OCI-LY1 (cell line): ENCODE measurements around the gene GAS2L3.

Source experiments
- EZH2 ChIP-seq: fragments of 200-600 bp; sonication (generic), shearing (Covaris generic); IDR thresholded peaks from 2 replicates; pipeline ENCODE4 v1.8.0; 2017; ENCODE audit warnings: borderline replicate concordance, mixed run types, mild to moderate bottlenecking, antibody characterized with exemption, low read length, moderate library complexity, mixed read lengths
- TF ChIP-seq, protein P1 (sequence below): fragments of 200-600 bp; sonication (generic), shearing (Covaris generic); IDR thresholded peaks from 2 replicates; pipeline ENCODE4 v1.5.1; 2017; ENCODE audit warnings: mild to moderate bottlenecking, antibody characterized with exemption, low read length, moderate library complexity, mixed read lengths

DNA sequence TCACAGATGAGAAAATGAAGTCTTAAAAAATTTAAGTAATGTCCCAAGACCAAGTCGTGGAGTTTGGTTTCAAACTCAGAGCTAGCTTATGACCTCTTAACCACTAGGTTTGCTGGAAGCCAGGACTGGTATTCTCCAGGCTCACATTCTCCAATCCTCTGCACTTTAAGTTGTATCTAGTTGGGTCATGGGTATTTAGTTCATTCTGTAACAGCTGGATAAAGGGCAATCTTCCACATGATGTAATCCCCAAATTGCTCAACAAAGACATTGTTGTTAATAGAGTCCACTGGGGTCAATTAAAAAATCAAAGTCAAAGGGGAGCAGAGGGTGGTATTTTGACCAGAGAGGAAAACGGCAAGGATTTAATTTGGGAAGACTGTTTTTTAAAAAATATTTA lies 17.8 kb upstream of the GAS2L3 start:
- TF ChIP-seq, protein P1, sequence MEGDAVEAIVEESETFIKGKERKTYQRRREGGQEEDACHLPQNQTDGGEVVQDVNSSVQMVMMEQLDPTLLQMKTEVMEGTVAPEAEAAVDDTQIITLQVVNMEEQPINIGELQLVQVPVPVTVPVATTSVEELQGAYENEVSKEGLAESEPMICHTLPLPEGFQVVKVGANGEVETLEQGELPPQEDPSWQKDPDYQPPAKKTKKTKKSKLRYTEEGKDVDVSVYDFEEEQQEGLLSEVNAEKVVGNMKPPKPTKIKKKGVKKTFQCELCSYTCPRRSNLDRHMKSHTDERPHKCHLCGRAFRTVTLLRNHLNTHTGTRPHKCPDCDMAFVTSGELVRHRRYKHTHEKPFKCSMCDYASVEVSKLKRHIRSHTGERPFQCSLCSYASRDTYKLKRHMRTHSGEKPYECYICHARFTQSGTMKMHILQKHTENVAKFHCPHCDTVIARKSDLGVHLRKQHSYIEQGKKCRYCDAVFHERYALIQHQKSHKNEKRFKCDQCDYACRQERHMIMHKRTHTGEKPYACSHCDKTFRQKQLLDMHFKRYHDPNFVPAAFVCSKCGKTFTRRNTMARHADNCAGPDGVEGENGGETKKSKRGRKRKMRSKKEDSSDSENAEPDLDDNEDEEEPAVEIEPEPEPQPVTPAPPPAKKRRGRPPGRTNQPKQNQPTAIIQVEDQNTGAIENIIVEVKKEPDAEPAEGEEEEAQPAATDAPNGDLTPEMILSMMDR: no peak
- TF ChIP-seq EZH2: no peak
